HepG2 (cell line): Measurements from ENCODE around the gene TGFBR1. TPM values are rescaled to one million over a fixed set of nuclear protein-coding genes. Genes with fewer than 3 reads are reported as not detected.
A peak's percentile ranks its signal among the peaks of the same experiment; 100 is the strongest.

Source experiments
- HHEX ChIP-seq: IDR thresholded peaks from 2 replicates; pipeline ENCODE4 v1.6.1; 2016; ENCODE audit warnings: control low read depth
- JDP2 ChIP-seq: sonication (generic); formaldehyde crosslinking; IDR thresholded peaks from 2 replicates; pipeline ENCODE4 v1.8.1; 2022; ENCODE audit warnings: missing genetic modification reagents, borderline replicate concordance
- KDM1A ChIP-seq: IDR thresholded peaks from 2 replicates; pipeline ENCODE4 v1.6.1; 2016; ENCODE audit warnings: missing compliant biosample characterization
- NFATC3 ChIP-seq: sonication (generic); formaldehyde crosslinking; IDR thresholded peaks from 2 replicates; pipeline ENCODE4 v1.5.1; 2020; ENCODE audit warnings: mild to moderate bottlenecking, missing genetic modification reagents
- PAX8 ChIP-seq: sonication (generic); formaldehyde crosslinking; IDR thresholded peaks from 2 replicates; pipeline ENCODE4 v1.8.0; 2022; ENCODE audit warnings: mild to moderate bottlenecking, missing genetic modification reagents, borderline replicate concordance
- RELA ChIP-seq: sonication (generic); formaldehyde crosslinking; IDR thresholded peaks from 2 replicates; pipeline ENCODE4 v1.4.0; 2020; ENCODE audit warnings: missing genetic modification reagents
- RXRB ChIP-seq: IDR thresholded peaks from 2 replicates; pipeline ENCODE4 v1.6.1; 2016; ENCODE audit warnings: borderline replicate concordance, missing genetic modification reagents, missing compliant biosample characterization
- ZMYM4 ChIP-seq: sonication (generic); formaldehyde crosslinking; IDR thresholded peaks from 2 replicates; pipeline ENCODE4 v1.8.1; 2023; ENCODE audit warnings: mild to moderate bottlenecking, missing genetic modification reagents
- ZNF224 ChIP-seq: sonication (generic); formaldehyde crosslinking; IDR thresholded peaks from 2 replicates; pipeline ENCODE4 v1.5.0; 2020; ENCODE audit warnings: mild to moderate bottlenecking, missing genetic modification reagents
- ZNF234 ChIP-seq: sonication (generic); formaldehyde crosslinking; conservative IDR thresholded peaks from 2 replicates; pipeline ENCODE4 v1.5.1; 2020; ENCODE audit warnings: mild to moderate bottlenecking, missing genetic modification reagents
- ZNF3 ChIP-seq: IDR thresholded peaks from 2 replicates; pipeline ENCODE4 v1.7.0; 2017; ENCODE audit warnings: inconsistent platforms
- ZNF670 ChIP-seq: sonication (generic); formaldehyde crosslinking; IDR thresholded peaks from 2 replicates; pipeline ENCODE4 v1.8.0; 2022; ENCODE audit warnings: mild to moderate bottlenecking, missing genetic modification reagents, borderline replicate concordance
- ZNF749 ChIP-seq: sonication (generic); formaldehyde crosslinking; IDR thresholded peaks from 2 replicates; pipeline ENCODE4 v1.8.0; 2022; ENCODE audit warnings: mild to moderate bottlenecking, missing genetic modification reagents, moderate library complexity, borderline replicate concordance
- ZNF816 ChIP-seq: sonication (generic); formaldehyde crosslinking; IDR thresholded peaks from 2 replicates; pipeline ENCODE4 v1.8.0; 2022; ENCODE audit warnings: missing genetic modification reagents, mild to moderate bottlenecking, borderline replicate concordance
- ZSCAN21 ChIP-seq: sonication (generic); formaldehyde crosslinking; IDR thresholded peaks from 2 replicates; pipeline ENCODE4 v1.8.0; 2022; ENCODE audit warnings: mild to moderate bottlenecking, missing genetic modification reagents, moderate library complexity, borderline replicate concordance
- polyA plus RNA-seq, 8 experiments: library from polyadenylated mRNA; depleted of rRNA in 3 of 8; stranded (reverse) in 7 of 8; unstranded in 1 of 8; fragments of >200 nt; fragmentation: Illumina TruSeq in 4 of 8; extraction: Trizol in 4 of 8; gene quantifications; 2 replicates each; pipeline versions ENCODE4 v1.2.1 to v1.2.3, GENCODE V29; 2011 to 2016; ENCODE audit warnings: low read depth in 4 of 8, missing spikeins in 1 of 8, mixed read lengths in 1 of 8; ENCODE audit not compliant: insufficient read depth in 1 of 8
- total RNA-seq, 5 experiments: library from RNA; depleted of rRNA; stranded (reverse); fragments of >200 nt; fragmentation: Illumina TruSeq; extraction: Trizol; gene quantifications; 2 replicates each; pipeline ENCODE4 v1.2.3, GENCODE V29; 2016; ENCODE audit warnings: low read depth in 1 of 5
- TF ChIP-seq, protein P1 (sequence below): sonication (generic); formaldehyde crosslinking; IDR thresholded peaks from 2 replicates; pipeline ENCODE4 v1.4.0; 2020; ENCODE audit warnings: missing genetic modification reagents
- TF ChIP-seq, protein P2 (sequence below): IDR thresholded peaks from 2 replicates; pipeline ENCODE4 v1.6.1; 2012; ENCODE audit warnings: inconsistent platforms
- TF ChIP-seq, protein P3 (sequence below): sonication (generic); formaldehyde crosslinking; IDR thresholded peaks from 2 replicates; pipeline ENCODE4 v1.5.1; 2020; ENCODE audit warnings: mild to moderate bottlenecking, missing genetic modification reagents
- TF ChIP-seq, protein P4 (sequence below): sonication (generic); formaldehyde crosslinking; IDR thresholded peaks from 2 replicates; pipeline ENCODE4 v1.9.0; 2021; ENCODE audit warnings: missing genetic modification reagents, borderline replicate concordance
- TF ChIP-seq, protein P5 (sequence below): sonication (generic); formaldehyde crosslinking; IDR thresholded peaks from 2 replicates; pipeline ENCODE4 v1.4.0; 2020; ENCODE audit warnings: mild to moderate bottlenecking, missing genetic modification reagents

Gene TGFBR1
- total and polyA plus RNA-seq, 2 of the 13 experiments (the other 11 are each of a cell fraction or from before 2014, with no cell fraction given) = 16.8 to 23.9 TPM

DNA sequence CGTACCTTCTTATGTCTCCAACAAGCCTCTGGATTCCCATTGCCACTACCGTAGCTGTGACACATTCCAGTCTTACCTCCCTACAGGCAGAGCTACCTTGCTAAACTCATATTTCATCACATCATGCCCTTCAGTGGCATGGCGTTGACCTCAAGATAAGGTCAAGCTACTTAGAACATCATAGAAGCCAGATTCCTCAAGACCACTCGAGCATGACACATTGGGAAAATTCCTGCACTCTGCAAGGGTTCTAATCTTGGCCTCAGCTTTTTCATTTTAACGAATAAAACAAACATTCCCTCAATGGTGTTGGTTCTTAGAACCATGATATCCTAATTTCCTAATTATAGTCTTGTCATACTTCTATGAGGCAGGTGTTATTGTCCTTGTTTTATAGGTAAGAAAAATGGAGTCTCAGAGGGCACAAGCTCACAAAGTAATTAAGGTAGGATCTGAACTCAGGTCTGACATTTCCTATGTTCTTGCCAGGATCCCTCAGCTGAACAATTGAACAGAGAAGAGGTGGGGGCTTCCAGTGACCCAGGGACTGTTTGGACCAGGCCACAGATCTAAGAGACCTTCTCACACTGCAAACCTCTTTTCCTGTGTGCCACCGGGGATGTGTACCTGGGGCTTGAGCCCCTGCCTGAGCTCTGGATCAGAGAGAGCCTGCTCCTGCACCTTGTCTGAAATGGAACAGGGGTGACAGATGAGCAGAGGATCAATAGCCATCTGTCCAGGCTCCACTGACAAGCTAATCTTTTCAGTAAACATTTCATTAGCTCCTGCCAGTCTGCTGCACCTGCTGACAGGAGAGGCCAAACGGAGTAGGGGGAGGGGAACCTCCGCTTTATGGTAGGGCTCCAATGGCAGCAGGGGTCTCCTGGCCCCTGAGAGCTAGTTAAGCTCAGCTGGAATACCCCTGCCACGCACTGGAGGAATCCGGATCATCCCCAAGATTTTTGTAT, 67.5 kb downstream of the TGFBR1 start (continued):
- no peak for TF ChIP-seq ZSCAN21 (CRISPR knock-in tag)
- no peak for TF ChIP-seq JDP2
- TF ChIP-seq ZNF234 (CRISPR knock-in tag) = no peak
- TF ChIP-seq, protein P1, sequence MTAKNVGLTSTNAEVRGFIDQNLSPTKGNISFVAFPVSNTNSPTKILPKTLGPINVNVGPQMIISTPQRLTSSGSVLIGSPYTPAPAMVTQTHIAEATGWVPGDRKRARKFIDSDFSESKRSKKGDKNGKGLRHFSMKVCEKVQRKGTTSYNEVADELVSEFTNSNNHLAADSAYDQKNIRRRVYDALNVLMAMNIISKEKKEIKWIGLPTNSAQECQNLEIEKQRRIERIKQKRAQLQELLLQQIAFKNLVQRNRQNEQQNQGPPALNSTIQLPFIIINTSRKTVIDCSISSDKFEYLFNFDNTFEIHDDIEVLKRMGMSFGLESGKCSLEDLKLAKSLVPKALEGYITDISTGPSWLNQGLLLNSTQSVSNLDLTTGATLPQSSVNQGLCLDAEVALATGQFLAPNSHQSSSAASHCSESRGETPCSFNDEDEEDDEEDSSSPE (CRISPR knock-in tag) = no peak
- TF ChIP-seq, protein P2, sequence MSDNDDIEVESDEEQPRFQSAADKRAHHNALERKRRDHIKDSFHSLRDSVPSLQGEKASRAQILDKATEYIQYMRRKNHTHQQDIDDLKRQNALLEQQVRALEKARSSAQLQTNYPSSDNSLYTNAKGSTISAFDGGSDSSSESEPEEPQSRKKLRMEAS = peak; percentile 47
- peak; percentile 73 for TF ChIP-seq HHEX (CRISPR knock-in tag)
- no peak for TF ChIP-seq ZNF670 (CRISPR knock-in tag)
- TF ChIP-seq NFATC3 (CRISPR knock-in tag) = no peak
- TF ChIP-seq, protein P3, sequence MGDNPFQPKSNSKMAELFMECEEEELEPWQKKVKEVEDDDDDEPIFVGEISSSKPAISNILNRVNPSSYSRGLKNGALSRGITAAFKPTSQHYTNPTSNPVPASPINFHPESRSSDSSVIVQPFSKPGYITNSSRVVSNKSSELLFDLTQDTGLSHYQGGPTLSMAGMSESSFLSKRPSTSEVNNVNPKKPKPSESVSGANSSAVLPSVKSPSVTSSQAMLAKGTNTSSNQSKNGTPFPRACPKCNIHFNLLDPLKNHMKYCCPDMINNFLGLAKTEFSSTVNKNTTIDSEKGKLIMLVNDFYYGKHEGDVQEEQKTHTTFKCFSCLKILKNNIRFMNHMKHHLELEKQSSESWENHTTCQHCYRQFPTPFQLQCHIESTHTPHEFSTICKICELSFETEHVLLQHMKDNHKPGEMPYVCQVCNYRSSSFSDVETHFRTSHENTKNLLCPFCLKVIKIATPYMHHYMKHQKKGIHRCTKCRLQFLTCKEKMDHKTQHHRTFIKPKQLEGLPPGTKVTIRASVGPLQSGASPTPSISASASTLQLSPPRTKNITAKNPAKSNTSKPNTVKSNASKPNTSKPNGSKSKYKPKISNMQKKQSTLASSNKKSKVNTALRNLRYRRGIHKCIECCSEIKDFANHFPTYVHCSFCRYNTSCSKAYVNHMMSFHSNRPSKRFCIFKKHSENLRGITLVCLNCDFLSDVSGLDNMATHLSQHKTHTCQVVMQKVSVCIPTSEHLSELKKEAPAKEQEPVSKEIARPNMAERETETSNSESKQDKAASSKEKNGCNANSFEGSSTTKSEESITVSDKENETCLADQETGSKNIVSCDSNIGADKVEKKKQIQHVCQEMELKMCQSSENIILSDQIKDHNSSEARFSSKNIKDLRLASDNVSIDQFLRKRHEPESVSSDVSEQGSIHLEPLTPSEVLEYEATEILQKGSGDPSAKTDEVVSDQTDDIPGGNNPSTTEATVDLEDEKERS = peak; percentile 60; the same call in 1 of the 2 replicates
- no peak for TF ChIP-seq ZNF224 (CRISPR knock-in tag)
- TF ChIP-seq, protein P4, sequence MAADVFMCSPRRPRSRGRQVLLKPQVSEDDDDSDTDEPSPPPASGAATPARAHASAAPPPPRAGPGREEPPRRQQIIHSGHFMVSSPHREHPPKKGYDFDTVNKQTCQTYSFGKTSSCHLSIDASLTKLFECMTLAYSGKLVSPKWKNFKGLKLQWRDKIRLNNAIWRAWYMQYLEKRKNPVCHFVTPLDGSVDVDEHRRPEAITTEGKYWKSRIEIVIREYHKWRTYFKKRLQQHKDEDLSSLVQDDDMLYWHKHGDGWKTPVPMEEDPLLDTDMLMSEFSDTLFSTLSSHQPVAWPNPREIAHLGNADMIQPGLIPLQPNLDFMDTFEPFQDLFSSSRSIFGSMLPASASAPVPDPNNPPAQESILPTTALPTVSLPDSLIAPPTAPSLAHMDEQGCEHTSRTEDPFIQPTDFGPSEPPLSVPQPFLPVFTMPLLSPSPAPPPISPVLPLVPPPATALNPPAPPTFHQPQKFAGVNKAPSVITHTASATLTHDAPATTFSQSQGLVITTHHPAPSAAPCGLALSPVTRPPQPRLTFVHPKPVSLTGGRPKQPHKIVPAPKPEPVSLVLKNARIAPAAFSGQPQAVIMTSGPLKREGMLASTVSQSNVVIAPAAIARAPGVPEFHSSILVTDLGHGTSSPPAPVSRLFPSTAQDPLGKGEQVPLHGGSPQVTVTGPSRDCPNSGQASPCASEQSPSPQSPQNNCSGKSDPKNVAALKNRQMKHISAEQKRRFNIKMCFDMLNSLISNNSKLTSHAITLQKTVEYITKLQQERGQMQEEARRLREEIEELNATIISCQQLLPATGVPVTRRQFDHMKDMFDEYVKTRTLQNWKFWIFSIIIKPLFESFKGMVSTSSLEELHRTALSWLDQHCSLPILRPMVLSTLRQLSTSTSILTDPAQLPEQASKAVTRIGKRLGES (CRISPR knock-in tag) = no peak
- TF ChIP-seq RXRB (CRISPR knock-in tag) = peak; percentile 89
- TF ChIP-seq ZNF749 (CRISPR knock-in tag) = no peak
- no peak for TF ChIP-seq PAX8 (CRISPR knock-in tag)
- no peak for TF ChIP-seq RELA (CRISPR knock-in tag)
- peak; percentile 47 for TF ChIP-seq ZMYM4 (CRISPR knock-in tag)
- TF ChIP-seq, protein P5, sequence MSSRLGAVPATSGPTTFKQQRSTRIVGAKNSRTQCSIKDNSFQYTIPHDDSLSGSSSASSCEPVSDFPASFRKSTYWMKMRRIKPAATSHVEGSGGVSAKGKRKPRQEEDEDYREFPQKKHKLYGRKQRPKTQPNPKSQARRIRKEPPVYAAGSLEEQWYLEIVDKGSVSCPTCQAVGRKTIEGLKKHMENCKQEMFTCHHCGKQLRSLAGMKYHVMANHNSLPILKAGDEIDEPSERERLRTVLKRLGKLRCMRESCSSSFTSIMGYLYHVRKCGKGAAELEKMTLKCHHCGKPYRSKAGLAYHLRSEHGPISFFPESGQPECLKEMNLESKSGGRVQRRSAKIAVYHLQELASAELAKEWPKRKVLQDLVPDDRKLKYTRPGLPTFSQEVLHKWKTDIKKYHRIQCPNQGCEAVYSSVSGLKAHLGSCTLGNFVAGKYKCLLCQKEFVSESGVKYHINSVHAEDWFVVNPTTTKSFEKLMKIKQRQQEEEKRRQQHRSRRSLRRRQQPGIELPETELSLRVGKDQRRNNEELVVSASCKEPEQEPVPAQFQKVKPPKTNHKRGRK (CRISPR knock-in tag) = no peak
- TF ChIP-seq ZNF3 (CRISPR knock-in tag) = peak; percentile 55; the same call in 1 of the 2 replicates
- TF ChIP-seq ZNF816 (CRISPR knock-in tag) = no peak
- TF ChIP-seq KDM1A (CRISPR knock-in tag) = peak; percentile 87
